Astrocyte of the cerebellum (primary cell): ENCODE data around the gene MED17.

Source experiments
- DNase-seq: peaks from one replicate; pipeline ENCODE4 v3.0.0-alpha.2; 2011; ENCODE audit warnings: low read depth
- H3K4me3 ChIP-seq: 2 replicates; pipeline ENCODE4 v1.5.1; 2011; ENCODE audit warnings: mild to moderate bottlenecking, low read depth, low read length, moderate library complexity
- CTCF ChIP-seq: IDR thresholded peaks from 2 replicates; pipeline ENCODE4 v1.5.1; 2012; ENCODE audit warnings: low read length, low read depth, moderate library complexity, mild to moderate bottlenecking; ENCODE audit errors: missing control alignments
- in situ Hi-C: cut with HindIII; loops from 2 replicates; pipeline ENCODE4 v1.10.0; 2017; ENCODE audit warnings: low sequenced_read_pairs

The MED17 gene

DNA sequence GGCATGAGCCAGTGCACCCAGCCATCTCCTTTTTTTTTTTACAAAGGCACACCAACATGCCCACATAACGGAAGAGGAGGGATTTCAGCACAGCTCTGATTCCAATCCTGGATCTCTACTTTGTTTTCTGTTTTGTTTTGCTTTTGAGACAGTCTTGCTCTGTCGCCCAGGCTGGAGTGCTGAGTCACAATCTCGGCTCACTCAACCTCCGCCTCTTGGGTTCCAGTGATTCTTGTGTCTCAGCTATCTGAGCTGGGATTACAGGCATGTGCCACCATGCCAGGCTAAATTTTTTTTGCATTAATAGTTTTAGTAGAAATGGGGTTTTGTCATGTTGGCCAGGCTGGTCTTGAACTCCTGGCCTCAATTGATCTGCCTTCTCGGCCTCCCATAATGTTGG lies 38.3 kb downstream of the MED17 start:
- DNase-seq: no peak
- no peak for TF ChIP-seq CTCF
- in situ Hi-C loops: no loop called here
- no peak overlapping the region for H3K4me3 ChIP-seq

DNA sequence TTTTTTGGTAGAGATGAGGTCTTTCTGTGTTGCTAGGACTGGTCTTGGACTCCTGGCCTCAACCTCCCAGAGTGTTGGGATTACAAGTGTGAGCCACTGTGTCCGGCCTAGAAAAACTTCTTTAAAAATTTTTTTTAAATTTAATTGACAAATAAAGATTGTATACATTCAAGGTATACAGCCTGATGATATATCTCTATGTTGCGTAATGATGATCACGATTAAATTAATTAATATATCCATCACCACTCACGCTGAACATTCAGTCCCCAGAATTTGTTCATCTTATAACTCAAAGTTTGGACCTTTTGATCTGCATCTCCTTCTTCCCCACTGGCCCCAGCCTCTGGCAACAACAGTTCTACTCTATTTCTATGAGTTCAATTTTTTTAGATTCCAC lies 39.1 kb downstream of the MED17 start:
- DNase-seq: no peak
- no peak for TF ChIP-seq CTCF
- in situ Hi-C loops: no loop called here
- H3K4me3 ChIP-seq: no peak overlapping the region

DNA sequence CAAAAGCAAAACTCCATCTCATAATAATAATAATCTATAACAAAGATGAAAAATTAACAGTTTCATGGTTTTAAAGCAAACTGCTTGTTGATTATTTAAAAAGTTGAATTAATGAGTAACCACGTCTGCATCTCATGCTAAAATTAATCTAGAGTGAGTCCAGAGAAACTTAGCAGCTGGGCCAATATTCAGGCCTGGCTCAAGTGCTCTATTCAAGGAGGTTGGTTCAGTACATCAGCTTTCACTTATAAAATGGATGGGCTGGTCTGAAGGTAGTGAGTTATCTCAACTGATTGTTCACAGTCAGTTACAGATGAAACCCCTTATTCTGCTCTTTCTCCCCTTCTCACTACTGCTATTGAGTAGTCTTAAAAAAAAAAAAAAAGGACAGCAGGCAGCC lies 43.3 kb downstream of the MED17 start:
- TF ChIP-seq CTCF: no peak
- DNase-seq: no peak
- in situ Hi-C loops: no loop called here
- H3K4me3 ChIP-seq: no peak overlapping the region

DNA sequence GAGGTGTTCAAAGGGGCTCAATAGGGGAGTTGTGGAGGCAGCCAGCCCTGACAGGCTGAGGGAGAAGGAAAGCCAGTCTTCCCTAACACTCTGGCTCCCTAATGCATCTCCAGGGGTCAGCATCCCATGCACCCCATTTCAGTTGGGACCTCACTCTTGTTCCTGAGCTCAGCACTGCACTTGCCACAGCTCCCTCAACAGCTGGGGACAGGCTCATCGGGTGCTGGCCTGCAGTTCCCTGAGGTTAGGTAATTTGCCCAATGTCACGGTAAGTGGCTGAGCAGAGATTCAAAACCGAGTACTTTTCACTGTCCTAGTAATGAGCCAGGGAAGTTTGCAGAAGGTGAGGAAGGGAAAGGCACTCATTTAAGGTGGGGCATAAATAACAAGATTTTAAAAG lies 45.5 kb downstream of the MED17 start:
- in situ Hi-C loops: no loop called here
- no peak overlapping the region for H3K4me3 ChIP-seq
- no peak for DNase-seq
- TF ChIP-seq CTCF: no peak

DNA sequence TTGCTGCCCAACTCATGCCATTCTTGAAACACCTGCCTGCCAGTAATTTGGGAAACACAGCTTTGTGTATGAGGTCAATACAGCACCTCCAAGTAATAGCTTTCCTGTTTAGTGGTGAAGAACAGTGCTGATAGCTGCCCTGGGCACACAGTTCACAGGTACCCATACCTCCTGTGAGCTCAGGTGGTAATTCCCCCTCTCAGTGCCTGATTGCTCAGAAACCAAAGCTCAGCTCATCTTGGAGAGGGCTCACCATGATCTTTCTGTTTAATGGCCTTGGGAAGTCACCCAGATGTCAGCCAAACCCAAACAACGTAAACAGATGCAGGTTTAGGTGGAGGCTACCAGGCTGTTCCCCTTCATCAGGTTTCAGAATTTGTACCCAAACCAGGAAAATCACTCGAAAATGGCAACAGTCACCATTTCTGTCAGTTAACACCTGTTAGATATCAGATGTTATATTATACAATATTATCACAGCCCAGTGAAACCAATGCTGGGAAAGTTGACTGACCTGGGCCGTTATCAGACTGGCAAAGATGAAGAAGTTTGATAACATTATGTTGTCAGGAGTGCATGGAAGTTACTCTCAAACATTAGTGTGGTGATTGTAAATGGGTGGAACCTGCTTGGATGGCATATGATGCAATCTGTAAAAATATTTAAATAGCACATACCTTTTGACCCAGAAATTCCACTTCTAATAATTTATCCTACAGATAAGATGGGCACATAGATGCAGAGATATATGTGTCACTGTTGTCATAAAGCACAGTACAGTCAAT lies 47.5 kb downstream of the MED17 start:
- no peak overlapping the region for H3K4me3 ChIP-seq
- in situ Hi-C loops: no loop called here
- DNase-seq: no peak
- no peak for TF ChIP-seq CTCF

DNA sequence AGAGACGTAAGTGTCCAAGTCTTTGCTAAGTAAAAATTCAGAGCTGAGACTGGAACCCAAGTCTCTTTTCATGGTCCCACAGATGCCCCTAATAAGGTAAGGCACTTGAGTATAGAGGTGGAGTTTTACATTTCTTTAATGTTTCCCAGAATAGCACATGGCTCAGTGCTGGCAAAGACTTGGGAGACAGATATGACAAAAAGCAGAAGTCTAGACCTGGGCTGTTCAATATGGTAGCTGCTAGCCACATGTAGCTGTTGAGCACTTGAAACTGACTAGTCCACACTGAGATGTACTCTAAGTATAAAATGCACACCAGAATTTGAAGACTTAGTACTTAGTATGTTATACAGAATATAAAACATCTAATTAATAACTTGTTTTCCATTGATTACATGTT lies 48.7 kb downstream of the MED17 start:
- no peak overlapping the region for H3K4me3 ChIP-seq
- in situ Hi-C loops: no loop called here
- no peak for DNase-seq
- TF ChIP-seq CTCF: no peak
